Spleen (tissue), 7 donors: Measurements from ENCODE around the gene ABLIM3.
A peak's percentile ranks its signal among the peaks of the same experiment; 100 is the strongest.

Experiments
- POLR2A ChIP-seq, 3 donors: fragments of 450-650 bp; IDR thresholded peaks; one replicate each; pipeline ENCODE4 v1.5.1; 2017; ENCODE audit warnings: antibody characterized with exemption in 3 of 3, mild to moderate bottlenecking in 1 of 3
- POLR2AphosphoS5 ChIP-seq, 3 donors: sonication (generic); formaldehyde crosslinking; IDR thresholded peaks; one replicate each; pipeline ENCODE4 v1.5.1; 2017; ENCODE audit warnings: antibody characterized with exemption in 3 of 3
- TF ChIP-seq, protein P1 (sequence below), 11 experiments: fragments of 200-600 bp in 7 of 11; fragments of 450-650 bp in 4 of 11; sonication (generic) in 4 of 11; IDR thresholded peaks in 8 of 11; conservative IDR thresholded peaks in 3 of 11; 1 replicate in 7 of 11; 2 replicates in 4 of 11; pipeline versions ENCODE4 v1.4.0 to v1.8.0; 2016 to 2021; ENCODE audit warnings: antibody characterized with exemption in 11 of 11, inconsistent platforms in 4 of 11, mild to moderate bottlenecking in 1 of 11
- donor health status: DM: no; HTN: no; CAD: no; lungs with moderate emphysema.
- donor health status: DM: no; HTN: no; CAD: no.
- donor health status: DM: no; HTN: no; CAD: no.

DNA sequence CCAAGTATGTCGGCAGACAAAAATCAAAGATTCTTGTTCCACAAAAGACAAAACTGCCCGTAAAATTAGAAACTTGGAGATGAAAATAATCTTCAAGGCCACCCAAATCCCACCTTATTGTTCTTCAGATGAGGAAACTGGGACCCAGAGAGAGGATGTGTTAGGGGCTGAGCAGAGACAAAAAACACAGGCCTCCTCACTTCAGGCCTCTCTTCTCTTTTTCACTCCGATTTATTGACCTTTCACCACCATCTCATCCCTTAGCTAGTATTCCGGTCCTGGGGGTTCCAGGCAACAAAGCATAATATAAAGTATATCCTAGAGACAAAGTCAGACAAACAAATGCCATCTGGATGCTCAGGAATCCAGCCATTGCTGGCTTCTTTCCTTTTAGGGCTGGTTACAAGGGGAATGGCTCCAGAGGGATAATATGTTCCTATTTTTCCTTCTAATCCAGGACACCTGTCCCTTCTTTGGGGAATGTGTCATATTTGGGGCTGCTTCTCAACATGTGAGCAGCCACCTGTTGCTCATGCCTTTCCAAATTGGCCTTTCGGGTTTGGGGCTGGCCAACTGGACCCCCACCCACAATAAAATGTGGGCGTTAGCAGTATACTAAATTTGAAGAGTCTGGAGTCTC, 88.1 kb downstream of the ABLIM3 start:
- TF ChIP-seq, protein P1, sequence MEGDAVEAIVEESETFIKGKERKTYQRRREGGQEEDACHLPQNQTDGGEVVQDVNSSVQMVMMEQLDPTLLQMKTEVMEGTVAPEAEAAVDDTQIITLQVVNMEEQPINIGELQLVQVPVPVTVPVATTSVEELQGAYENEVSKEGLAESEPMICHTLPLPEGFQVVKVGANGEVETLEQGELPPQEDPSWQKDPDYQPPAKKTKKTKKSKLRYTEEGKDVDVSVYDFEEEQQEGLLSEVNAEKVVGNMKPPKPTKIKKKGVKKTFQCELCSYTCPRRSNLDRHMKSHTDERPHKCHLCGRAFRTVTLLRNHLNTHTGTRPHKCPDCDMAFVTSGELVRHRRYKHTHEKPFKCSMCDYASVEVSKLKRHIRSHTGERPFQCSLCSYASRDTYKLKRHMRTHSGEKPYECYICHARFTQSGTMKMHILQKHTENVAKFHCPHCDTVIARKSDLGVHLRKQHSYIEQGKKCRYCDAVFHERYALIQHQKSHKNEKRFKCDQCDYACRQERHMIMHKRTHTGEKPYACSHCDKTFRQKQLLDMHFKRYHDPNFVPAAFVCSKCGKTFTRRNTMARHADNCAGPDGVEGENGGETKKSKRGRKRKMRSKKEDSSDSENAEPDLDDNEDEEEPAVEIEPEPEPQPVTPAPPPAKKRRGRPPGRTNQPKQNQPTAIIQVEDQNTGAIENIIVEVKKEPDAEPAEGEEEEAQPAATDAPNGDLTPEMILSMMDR (IDR thresholded peaks at IDR 0.05 in 8 of 11, conservative IDR thresholded peaks at IDR 0.05 in 3 of 11) = peak in 1 of 11 experiments; percentile 9
- TF ChIP-seq POLR2A (IDR thresholded peaks at IDR 0.05) = no peak
- no peak for TF ChIP-seq POLR2AphosphoS5 (IDR thresholded peaks at IDR 0.05)
